GM12872 (cell line): Measurements from ENCODE around the gene SOCS7.

Experiments used
- TF ChIP-seq, protein P1 (sequence below): IDR thresholded peaks from 3 replicates; pipeline ENCODE4 v1.5.1; 2011; ENCODE audit warnings: low read depth, mild to moderate bottlenecking, low read length, moderate library complexity; ENCODE audit not compliant: insufficient read depth

SOCS7 gene

GRCh38 chr17:38351412-38352222 is at the start of gene SOCS7:
TSS of gene SOCS7 (plus strand) at chr17:38351844. CDS start at chr17:38352053, 209 bp downstream.
- TF ChIP-seq, protein P1, sequence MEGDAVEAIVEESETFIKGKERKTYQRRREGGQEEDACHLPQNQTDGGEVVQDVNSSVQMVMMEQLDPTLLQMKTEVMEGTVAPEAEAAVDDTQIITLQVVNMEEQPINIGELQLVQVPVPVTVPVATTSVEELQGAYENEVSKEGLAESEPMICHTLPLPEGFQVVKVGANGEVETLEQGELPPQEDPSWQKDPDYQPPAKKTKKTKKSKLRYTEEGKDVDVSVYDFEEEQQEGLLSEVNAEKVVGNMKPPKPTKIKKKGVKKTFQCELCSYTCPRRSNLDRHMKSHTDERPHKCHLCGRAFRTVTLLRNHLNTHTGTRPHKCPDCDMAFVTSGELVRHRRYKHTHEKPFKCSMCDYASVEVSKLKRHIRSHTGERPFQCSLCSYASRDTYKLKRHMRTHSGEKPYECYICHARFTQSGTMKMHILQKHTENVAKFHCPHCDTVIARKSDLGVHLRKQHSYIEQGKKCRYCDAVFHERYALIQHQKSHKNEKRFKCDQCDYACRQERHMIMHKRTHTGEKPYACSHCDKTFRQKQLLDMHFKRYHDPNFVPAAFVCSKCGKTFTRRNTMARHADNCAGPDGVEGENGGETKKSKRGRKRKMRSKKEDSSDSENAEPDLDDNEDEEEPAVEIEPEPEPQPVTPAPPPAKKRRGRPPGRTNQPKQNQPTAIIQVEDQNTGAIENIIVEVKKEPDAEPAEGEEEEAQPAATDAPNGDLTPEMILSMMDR = no peak

DNA sequence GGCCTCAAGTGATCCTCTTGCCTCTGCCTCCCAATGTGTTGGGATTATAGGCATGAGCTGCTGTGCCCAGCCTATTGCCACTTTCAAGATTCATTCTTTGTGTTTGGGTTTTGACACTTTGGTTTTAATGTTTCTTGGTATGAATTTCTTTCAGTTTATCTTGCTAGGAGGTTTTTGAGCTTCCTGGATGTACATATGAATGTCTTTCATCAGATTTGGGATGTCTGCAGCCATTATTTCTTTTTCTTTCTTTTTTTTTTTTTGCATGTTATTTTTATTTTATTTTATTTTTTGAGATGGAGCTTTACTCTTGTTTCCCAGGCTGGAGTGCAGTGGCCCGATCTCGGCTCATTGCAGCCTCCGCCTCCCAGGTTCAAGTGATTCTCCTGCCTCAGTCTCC is 36.1 kb upstream of the SOCS7 start:
- TF ChIP-seq, protein P1 = no peak

DNA sequence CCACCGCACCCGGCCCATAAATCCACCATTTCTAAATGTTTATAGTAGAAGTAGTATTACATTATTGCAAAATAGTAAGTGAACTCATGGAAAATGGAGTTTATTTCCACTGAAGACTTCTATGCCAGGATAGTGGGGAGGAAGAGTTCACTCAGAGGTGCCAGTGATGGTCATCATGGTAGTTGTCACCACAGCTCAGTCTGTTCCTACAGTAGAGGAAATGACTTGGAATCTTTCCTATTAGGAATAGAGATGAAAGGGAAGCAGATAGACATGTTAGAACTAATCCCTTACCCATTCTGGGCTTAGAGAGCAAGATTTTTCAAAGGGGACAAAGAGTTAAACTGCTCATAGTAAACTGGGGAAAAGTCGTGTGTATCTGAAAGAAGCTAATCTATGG is 34.6 kb upstream of the SOCS7 start:
- TF ChIP-seq, protein P1 = no peak

DNA sequence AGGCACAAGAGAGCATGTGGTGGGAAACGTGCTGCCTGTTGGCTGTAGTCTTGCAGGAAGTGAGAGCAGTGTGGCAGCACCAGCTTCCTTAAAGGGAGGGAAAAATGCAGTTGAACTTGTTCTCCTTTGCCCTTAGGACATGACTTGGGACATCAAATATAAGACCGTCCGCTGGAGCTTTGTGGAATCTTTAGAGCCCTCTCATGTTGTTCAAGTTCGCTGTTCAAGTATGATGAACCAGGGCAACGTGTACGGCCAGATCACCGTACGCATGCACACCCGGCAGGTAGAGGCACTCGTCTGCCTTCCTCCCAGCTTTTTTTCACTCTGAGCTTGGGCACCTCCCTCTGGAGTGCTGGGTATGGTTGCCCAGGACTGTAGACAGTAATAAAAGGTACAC is 31.2 kb upstream of the SOCS7 start:
- TF ChIP-seq, protein P1 = no peak

DNA sequence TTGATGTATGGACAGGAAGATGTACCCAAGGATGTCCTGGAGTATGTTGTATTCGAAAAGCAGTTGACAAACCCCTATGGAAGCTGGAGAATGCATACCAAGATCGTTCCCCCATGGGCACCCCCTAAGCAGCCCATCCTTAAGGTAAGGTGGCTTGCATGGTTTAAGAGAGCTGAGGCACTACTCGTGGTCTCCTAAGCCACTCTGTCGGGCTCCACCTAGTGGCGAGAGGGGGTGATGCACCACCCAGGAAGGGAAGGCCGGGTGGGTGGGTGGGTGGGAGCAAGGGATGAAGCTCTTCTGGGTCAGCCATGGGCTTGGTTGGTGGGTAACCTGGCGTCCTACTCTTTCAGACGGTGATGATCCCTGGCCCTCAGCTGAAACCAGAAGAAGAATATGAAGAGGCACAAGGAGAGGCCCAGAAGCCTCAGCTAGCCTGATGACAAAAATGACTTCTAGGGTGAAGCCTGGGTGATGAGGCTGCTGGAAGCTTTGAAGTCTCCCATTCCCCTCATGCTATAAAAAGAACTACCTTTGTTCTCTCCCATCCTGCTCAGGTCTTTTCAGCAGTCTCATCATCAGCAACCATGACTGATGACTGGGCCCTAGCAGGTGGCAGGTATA is 29.4 kb upstream of the SOCS7 start:
- TF ChIP-seq, protein P1 = peak; percentile 83

GRCh38 chr17:38322897-38323296 is 28.7 kb upstream of the SOCS7 start:
- TF ChIP-seq, protein P1 = no peak

- TF ChIP-seq, protein P1 = no peak
Observed at GRCh38 chr17:38324141-38324697, 27.4 kb upstream of the SOCS7 start.
